HepG2 (cell line): ENCODE results near the gene RGS6. TPM values are rescaled to one million over a fixed set of nuclear protein-coding genes. Genes with fewer than 3 reads are reported as not detected.

Source experiments
- ATAC-seq: fragments of 200-7000 bp; cut with Tn5 transposase; 3 replicates; pipeline ENCODE4 v1.9.1; 2020; ENCODE audit warnings: mild to moderate bottlenecking, moderate library complexity
- BruUV-seq: library from RNA; stranded (reverse); fragments of 400-500 nt; replicated peaks from 2 replicates; lab custom pipeline; 2021; lab: Mats Ljungman, UMichigan
- CTCF ChIA-PET: fragments of 300-600 bp; formaldehyde crosslinking; extraction: SDS; loops from one replicate; lab custom pipeline; 2021; ENCODE audit warnings: low total read pairs, inconsistent platforms, low intra/inter-chr PET ratio; lab: Yijun Ruan, JAX
- POLR2A ChIA-PET: fragments of 350-600 bp; sonication (Branson Sonifier 250); formaldehyde crosslinking; loops from one replicate; lab custom pipeline; 2020; ENCODE audit warnings: antibody characterized with exemption, inconsistent platforms; lab: Yijun Ruan, JAX
- DNase-seq: peaks from one replicate; pipeline ENCODE4 v3.0.0-alpha.2; 2015; ENCODE audit warnings: low spot score
- FAIRE-seq: peaks from 3 replicates; lab custom pipeline; 2011; peaks lifted over from hg19 to GRCh38; lab: Jason Lieb, UNC
- H2AFZ ChIP-seq: one replicate; pipeline ENCODE4 v1.6.1; 2011; ENCODE audit warnings: low read length, inconsistent platforms
- H3K27ac ChIP-seq: fragments of 300-600 bp; 3 replicates; pipeline ENCODE4 v1.8.0; 2011; ENCODE audit warnings: mixed run types, mild to moderate bottlenecking, mixed read lengths, low read length, inconsistent platforms; ENCODE audit not compliant: insufficient read depth; ENCODE audit errors: extremely low read length
- H3K27me3 ChIP-seq, 2 experiments: fragments of 200-600 bp in 1 of 2; 2 replicates in 1 of 2; 3 replicates in 1 of 2; pipeline versions ENCODE4 v1.6.0 to v1.8.0; 2011; ENCODE audit warnings: low read length in 2 of 2, mild to moderate bottlenecking in 2 of 2, moderate library complexity in 2 of 2, inconsistent platforms in 1 of 2; ENCODE audit not compliant: insufficient read depth in 2 of 2, control insufficient read depth in 1 of 2
- H3K36me3 ChIP-seq, 2 experiments: fragments of 200-600 bp in 1 of 2; replicated peaks in 1 of 2; 2 replicates in 1 of 2; 3 replicates in 1 of 2; pipeline versions ENCODE4 v1.5.1 to v1.8.0; 2011; ENCODE audit warnings: low read length in 2 of 2, inconsistent platforms in 1 of 2; ENCODE audit not compliant: insufficient read depth in 2 of 2, control insufficient read depth in 1 of 2
- H3K4me1 ChIP-seq: 2 replicates; pipeline ENCODE4 v1.5.1; 2012; ENCODE audit warnings: low read length, inconsistent platforms; ENCODE audit not compliant: insufficient read depth
- H3K4me2 ChIP-seq: 2 replicates; pipeline ENCODE4 v1.6.0; 2011; ENCODE audit warnings: low read depth, low read length, inconsistent platforms
- H3K4me3 ChIP-seq, 3 experiments: fragments of 200-600 bp in 1 of 3; sonication (generic), shearing (Covaris generic) in 1 of 3; replicated peaks in 1 of 3; 2 replicates each; pipeline ENCODE4 v1.5.1; 2011 to 2016; ENCODE audit warnings: low read length in 3 of 3, inconsistent platforms in 2 of 3, low read depth in 2 of 3, mild to moderate bottlenecking in 2 of 3, control low read depth in 1 of 3, mixed read lengths in 1 of 3; ENCODE audit not compliant: insufficient read depth in 1 of 3
- H3K79me2 ChIP-seq: one replicate; pipeline ENCODE4 v1.6.1; 2011; ENCODE audit warnings: low read length, inconsistent platforms; ENCODE audit not compliant: insufficient read depth
- H3K9ac ChIP-seq: 2 replicates; pipeline ENCODE4 v1.6.0; 2011; ENCODE audit warnings: mild to moderate bottlenecking, low read depth, low read length, inconsistent platforms; ENCODE audit not compliant: insufficient read depth
- H3K9me3 ChIP-seq: 2 replicates; pipeline ENCODE4 v1.5.1; 2012; ENCODE audit warnings: mild to moderate bottlenecking, low read length
- H4K20me1 ChIP-seq: 2 replicates; pipeline ENCODE4 v1.6.0; 2011; ENCODE audit warnings: inconsistent platforms, mild to moderate bottlenecking, low read length, moderate library complexity; ENCODE audit not compliant: insufficient read depth
- ARNTL ChIP-seq: sonication (generic); formaldehyde crosslinking; IDR thresholded peaks from 2 replicates; pipeline ENCODE4 v1.4.0; 2020; ENCODE audit warnings: mild to moderate bottlenecking, missing genetic modification reagents
- ELF1 ChIP-seq: sonication (generic); formaldehyde crosslinking; IDR thresholded peaks from 2 replicates; pipeline ENCODE4 v1.4.0; 2020; ENCODE audit warnings: missing genetic modification reagents
- ETV5 ChIP-seq: IDR thresholded peaks from 2 replicates; pipeline ENCODE4 v1.6.1; 2018; ENCODE audit warnings: missing biosample characterization, missing genetic modification reagents, inconsistent platforms, borderline replicate concordance
- GMEB2 ChIP-seq: IDR thresholded peaks from 2 replicates; pipeline ENCODE4 v1.6.1; 2016; ENCODE audit warnings: missing biosample characterization, missing genetic modification reagents, low read depth
- HHEX ChIP-seq: IDR thresholded peaks from 2 replicates; pipeline ENCODE4 v1.6.1; 2016; ENCODE audit warnings: control low read depth
- HMG20B ChIP-seq: conservative IDR thresholded peaks from 2 replicates; pipeline ENCODE4 v1.6.1; 2016; ENCODE audit warnings: missing genetic modification reagents, missing compliant biosample characterization
- KLF13 ChIP-seq: sonication (generic); formaldehyde crosslinking; IDR thresholded peaks from 2 replicates; pipeline ENCODE4 v1.4.0; 2020; ENCODE audit warnings: mild to moderate bottlenecking, missing genetic modification reagents
- KLF16 ChIP-seq, 2 experiments: sonication (generic) in 1 of 2; formaldehyde crosslinking in 1 of 2; IDR thresholded peaks; 2 replicates each; pipeline versions ENCODE4 v1.6.1 to v1.8.0; 2016 to 2023; ENCODE audit warnings: missing genetic modification reagents in 2 of 2, missing compliant biosample characterization in 1 of 2
- NFE2 ChIP-seq: sonication (generic); formaldehyde crosslinking; IDR thresholded peaks from 2 replicates; pipeline ENCODE4 v1.4.0; 2020; ENCODE audit warnings: missing genetic modification reagents
- POGZ ChIP-seq: sonication (generic); formaldehyde crosslinking; IDR thresholded peaks from 2 replicates; pipeline ENCODE4 v1.4.0; 2020; ENCODE audit warnings: mild to moderate bottlenecking, missing genetic modification reagents
- ZBTB1 ChIP-seq: sonication (generic); formaldehyde crosslinking; IDR thresholded peaks from 2 replicates; pipeline ENCODE4 v1.4.0; 2020; ENCODE audit warnings: missing genetic modification reagents, borderline replicate concordance
- ZFP62 ChIP-seq: sonication (generic); formaldehyde crosslinking; IDR thresholded peaks from 2 replicates; pipeline ENCODE4 v1.4.0; 2020; ENCODE audit warnings: missing genetic modification reagents
- ZNF687 ChIP-seq: sonication (generic); formaldehyde crosslinking; IDR thresholded peaks from 2 replicates; pipeline ENCODE4 v1.5.1; 2020; ENCODE audit warnings: mild to moderate bottlenecking, missing genetic modification reagents, moderate library complexity
- ZNF7 ChIP-seq: IDR thresholded peaks from 2 replicates; pipeline ENCODE4 v1.6.1; 2016; ENCODE audit warnings: missing biosample characterization, missing genetic modification reagents
- WGBS: methylation state at CpG from one replicate; pipeline ENCODE4 v1.1.6; 2017; ENCODE audit warnings: low lambda C conversion rate; 5-methylcytosine and 5-hydroxymethylcytosine counted together
- in situ Hi-C: cut with HindIII; loops from 2 replicates; pipeline ENCODE4 v1.10.0; 2017; ENCODE audit warnings: low pct_unique_long_range_greater_than_20kb; ENCODE audit not compliant: extremely low pct_ligation_motif_present
- intact Hi-C: fragments of 100-400 bp; cut with micrococcal nuclease; formaldehyde crosslinking; loops from one replicate; pipeline ENCODE4 v1.10.0; 2022; ENCODE audit not compliant: unreplicated experiment
- polyA plus RNA-seq, 8 experiments: library from polyadenylated mRNA; depleted of rRNA in 3 of 8; stranded (reverse) in 7 of 8; unstranded in 1 of 8; fragments of >200 nt; fragmentation: Illumina TruSeq in 4 of 8; extraction: Trizol in 4 of 8; gene quantifications; 2 replicates each; pipeline versions ENCODE4 v1.2.1 to v1.2.3, GENCODE V29; 2011 to 2016; ENCODE audit warnings: low read depth in 4 of 8, missing spikeins in 1 of 8, mixed read lengths in 1 of 8; ENCODE audit not compliant: insufficient read depth in 1 of 8
- total RNA-seq, 5 experiments: library from RNA; depleted of rRNA; stranded (reverse); fragments of >200 nt; fragmentation: Illumina TruSeq; extraction: Trizol; gene quantifications; 2 replicates each; pipeline ENCODE4 v1.2.3, GENCODE V29; 2016; ENCODE audit warnings: low read depth in 1 of 5

RGS6 gene
- total and polyA plus RNA-seq, 2 of the 13 experiments (the other 11 are each of a cell fraction or from before 2014, with no cell fraction given), result not detected

- no peak for DNase-seq
- WGBS, result 4% methylated on average over 2 of the region's 2 CpGs
- Histone ChIP-seq H3K4me1 (no peaks in the 10 kb centered on the region), H3K9ac (no peak overlapping the region), H3K4me2 (no peak overlapping the region), H3K27ac (no peak overlapping the region), H3K36me3 (no peaks in the 10 kb centered on the region), H3K27me3 (no peaks in the 10 kb centered on the region), H2AFZ (no peak overlapping the region), H3K4me3 (no peak overlapping the region), H4K20me1 (no peaks in the 10 kb centered on the region), H3K9me3 (no peaks in the 10 kb centered on the region), H3K79me2 (no peaks in the 10 kb centered on the region)
- in situ Hi-C loops, result no loop called here
- ATAC-seq, result no peak
- CTCF ChIA-PET, result no interaction called here
- TF ChIP-seq KLF13 (CRISPR knock-in tag), result no peak
- TF ChIP-seq ELF1, result no peak
- no peak for TF ChIP-seq ETV5 (CRISPR knock-in tag)
- TF ChIP-seq ZBTB1 (CRISPR knock-in tag), result no peak
- no peak for TF ChIP-seq NFE2
- TF ChIP-seq GMEB2 (CRISPR knock-in tag), result no peak
- TF ChIP-seq ZNF7, result no peak
- no peak for TF ChIP-seq HHEX (CRISPR knock-in tag)
- TF ChIP-seq ZFP62 (CRISPR knock-in tag), result no peak
- no peak for TF ChIP-seq HMG20B (CRISPR knock-in tag)
- intact Hi-C loops, result no loop called here
- POLR2A ChIA-PET, result no interaction called here
- BruUV-seq, result no TSS peak
- no peak for FAIRE-seq
These were observed 419.8 kb downstream of the RGS6 start for GRCh38 chr14:72352012-72352411.

- in situ Hi-C loops (no loop called here), intact Hi-C loops (no loop called here)
- Histone ChIP-seq H3K4me1 (no peaks in the 10 kb centered on the region), H3K9me3 (peaks cover 15% of the 10 kb centered on the region), H3K4me2 (no peak overlapping the region), H4K20me1 (no peaks in the 10 kb centered on the region), H2AFZ (no peak overlapping the region), H3K79me2 (no peaks in the 10 kb centered on the region), H3K27ac (no peak overlapping the region), H3K9ac (no peak overlapping the region), H3K27me3 (no peaks in the 10 kb centered on the region), H3K36me3 (no peaks in the 10 kb centered on the region), H3K4me3 (no peak overlapping the region)
- CTCF ChIA-PET, result no interaction called here
- FAIRE-seq (no peak), ATAC-seq (no peak), DNase-seq (no peak)
- no peak for TF ChIP-seq ZNF687
- TF ChIP-seq ARNTL (CRISPR knock-in tag), result no peak
- TF ChIP-seq POGZ (CRISPR knock-in tag), result no peak
- no peak for TF ChIP-seq KLF16 (CRISPR knock-in tag; IDR thresholded peaks at IDR 0.05)
- BruUV-seq, result no TSS peak
- 0% methylated on average over 1 of the region's 3 CpGs for WGBS
- POLR2A ChIA-PET, result no interaction called here
These were observed 434.4 kb downstream of the RGS6 start for GRCh38 chr14:72366619-72367018.
